HFFc6 (cell line): ENCODE measurements around the gene CAPN14. TPM values are rescaled to one million over a fixed set of nuclear protein-coding genes. Genes with fewer than 3 reads are reported as not detected.

Experiments used
- DNase-seq: peaks from one replicate; pipeline ENCODE4 v3.0.0-alpha.2; 2018
- H3K27ac Mint-ChIP-seq: 2 replicates; pipeline ENCODE4 v1.8.0; 2020; ENCODE audit warnings: mild to moderate bottlenecking, mixed read lengths
- H3K27me3 Mint-ChIP-seq: 2 replicates; pipeline ENCODE4 v1.8.0; 2021; ENCODE audit warnings: mild to moderate bottlenecking, moderate library complexity, mixed read lengths; ENCODE audit not compliant: insufficient read depth
- H3K36me3 Mint-ChIP-seq: 2 replicates; pipeline ENCODE4 v1.8.0; 2021; ENCODE audit warnings: low read depth, mixed read lengths
- H3K4me1 Mint-ChIP-seq: 2 replicates; pipeline ENCODE4 v1.8.0; 2020; ENCODE audit warnings: low read depth, mixed read lengths
- H3K4me3 Mint-ChIP-seq: 2 replicates; pipeline ENCODE4 v1.8.0; 2020; ENCODE audit warnings: mild to moderate bottlenecking, moderate library complexity, mixed read lengths
- H3K9me3 Mint-ChIP-seq: 2 replicates; pipeline ENCODE4 v1.8.0; 2020; ENCODE audit warnings: mild to moderate bottlenecking, mixed read lengths
- CTCF ChIP-seq: fragments of 200-600 bp; sonication (generic); IDR thresholded peaks from 2 replicates; pipeline ENCODE4 v1.5.0; 2021; ENCODE audit warnings: antibody characterized with exemption, mild to moderate bottlenecking
- total RNA-seq, 6 experiments: library from RNA; stranded (reverse); fragmentation: NEBNext Ultra II Directional; extraction: Animal tissue kit (Norgen Biotek cat#: 25700); gene quantifications; 2 replicates in 1 of 6; 3 replicates in 5 of 6; pipeline ENCODE4 v1.2.3, GENCODE V29; 2021

Gene CAPN14
- total RNA-seq, 6 experiments from 2014 or later, result 0.06 to 0.14 (median 0.07) TPM

DNA sequence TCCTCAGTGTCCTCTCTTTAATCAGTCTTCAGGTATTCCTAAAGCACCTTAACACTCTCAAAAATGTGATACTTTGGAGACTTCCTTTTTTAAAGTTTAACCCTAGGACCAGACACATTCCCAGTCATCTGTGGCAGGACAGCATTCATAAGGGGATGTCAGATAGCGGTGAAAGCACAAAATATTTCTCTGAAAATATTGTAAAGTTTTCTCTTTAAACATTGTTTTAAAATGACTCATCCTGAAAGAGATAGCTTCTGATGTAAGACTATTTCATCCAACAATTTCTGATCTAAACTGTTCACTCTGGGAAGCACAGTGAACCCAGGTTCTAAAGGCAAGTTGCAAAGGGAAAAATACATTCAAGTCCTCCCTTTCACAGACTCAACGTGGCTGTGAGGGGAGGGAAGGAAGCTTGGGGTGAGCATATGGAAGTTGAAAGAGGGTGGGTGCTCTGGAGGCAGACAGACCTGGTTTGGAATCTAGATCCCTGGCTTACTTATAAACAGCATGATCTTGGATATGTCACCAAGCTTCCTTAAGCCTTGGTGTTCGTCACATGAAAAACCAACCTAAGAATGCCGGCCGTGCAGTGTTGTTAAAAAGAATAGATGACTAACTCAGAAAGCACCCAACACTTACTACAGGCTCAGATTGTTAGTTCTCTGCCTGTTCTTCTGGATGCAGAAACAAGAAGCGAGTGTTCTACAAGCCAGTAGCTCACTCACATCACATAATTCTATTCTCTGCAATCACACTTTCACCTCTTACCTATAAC, 91.2 kb downstream of the CAPN14 start:
- Mint-ChIP-seq H3K4me3 (no peak overlapping the region), H3K4me1 (peaks cover 11% of the 10 kb centered on the region), H3K9me3 (no peaks in the 10 kb centered on the region), H3K36me3 (no peaks in the 10 kb centered on the region), H3K27ac (peak overlapping the region; percentile 50; the same call in 1 of the 2 replicates), H3K27me3 (peaks cover 8% of the 10 kb centered on the region)
- peak; percentile 20 for DNase-seq
- no peak for TF ChIP-seq CTCF

DNA sequence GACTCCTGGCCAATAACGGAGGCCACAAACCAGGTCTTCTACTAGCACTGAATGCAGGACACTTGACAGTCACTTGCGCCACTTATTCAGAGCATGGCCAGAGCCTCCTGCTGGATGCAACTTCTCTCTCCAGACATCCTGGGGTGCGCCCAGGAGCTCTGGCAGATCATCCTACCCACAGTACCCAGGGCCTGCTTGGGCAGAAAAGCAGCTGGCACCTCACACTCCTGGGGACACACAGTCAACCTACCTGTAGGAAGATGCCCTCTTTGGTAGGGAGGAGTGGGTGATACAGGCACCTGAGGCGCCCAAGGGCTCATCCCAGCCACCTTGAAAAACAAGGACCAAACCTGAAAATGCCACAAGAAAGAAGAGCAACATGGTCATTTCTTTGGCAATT, 92.4 kb downstream of the CAPN14 start:
- H3K27me3 Mint-ChIP-seq, result peaks cover 6% of the 10 kb centered on the region
- no peak overlapping the region for H3K4me3 Mint-ChIP-seq
- no peak for DNase-seq
- peaks cover 11% of the 10 kb centered on the region for H3K4me1 Mint-ChIP-seq
- no peak for TF ChIP-seq CTCF
- no peaks in the 10 kb centered on the region for H3K36me3 Mint-ChIP-seq
- H3K9me3 Mint-ChIP-seq, result no peaks in the 10 kb centered on the region
- H3K27ac Mint-ChIP-seq, result no peak overlapping the region

Other genes with a start within 250 kb of the CAPN14 start
- gene GALNT14, start 79.1 kb downstream of the CAPN14 start, total RNA-seq, result 1 to 10 TPM in 1 of 6 experiments, under 1 TPM in 4, not detected in 1; 0.11 to 1.0 (median 0.25) TPM
- 10 to 100 TPM; 49.6 to 70.6 (median 62.0) TPM for gene EHD3, start 16.6 kb upstream of the CAPN14 start, total RNA-seq
- gene XDH, start 197.2 kb upstream of the CAPN14 start, total RNA-seq, result 1 to 10 TPM in 5 of 6 experiments, under 1 TPM in 1; 0.88 to 2.0 (median 1.5) TPM